ENCODE results near the gene ADSS1.

DNA sequence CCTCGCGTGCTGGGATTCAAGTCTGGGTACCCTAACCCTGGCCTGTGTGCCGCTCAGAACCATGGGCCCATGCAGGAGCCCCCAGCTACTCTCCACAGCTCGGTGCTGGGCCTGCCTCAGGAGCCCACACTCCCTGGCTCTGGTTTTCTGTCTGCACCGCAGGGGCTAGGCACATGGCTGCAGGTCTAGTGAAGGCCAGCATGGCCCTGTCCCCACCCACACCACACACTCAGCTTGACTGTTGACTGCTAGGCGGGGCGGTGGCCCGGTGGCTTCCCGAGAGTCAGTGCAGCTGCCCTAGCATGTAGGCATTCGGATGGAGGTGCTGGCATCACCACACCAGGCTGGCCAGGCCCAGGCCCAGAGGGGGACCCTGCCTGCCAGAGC lies 26.7 kb upstream of the ADSS1 start:
- TF ChIP-seq POLR2AphosphoS5 (IDR thresholded peaks at IDR 0.05; ENCODE audit: low read depth, low read length) (no peak), SPI1 (IDR thresholded peaks at IDR 0.05; ENCODE audit: low read depth, low read length) (no peak), POLR2A (IDR thresholded peaks at IDR 0.05; ENCODE audit: low read depth, low read length) (no peak), POU2F2 (IDR thresholded peaks at IDR 0.05; ENCODE audit: low read depth, low read length) (no peak), TAF1 (IDR thresholded peaks at IDR 0.05; ENCODE audit: low read depth, low read length) (no peak), PAX5 (IDR thresholded peaks at IDR 0.05; ENCODE audit: insufficient read depth, low read length, severe bottlenecking) (no peak)
